GM19238 (cell line): ENCODE results near the gene BMI1.
"Not testable (repeated sequence)": the region's sequence is repeated elsewhere in the genome, so short reads cannot be mapped to it uniquely, and the experiment has no call there.

Source experiments
- DNase-seq: peaks from one replicate; pipeline ENCODE4 v3.0.0; 2011; ENCODE audit warnings: low spot score; ENCODE audit not compliant: insufficient read length

Gene BMI1

DNA sequence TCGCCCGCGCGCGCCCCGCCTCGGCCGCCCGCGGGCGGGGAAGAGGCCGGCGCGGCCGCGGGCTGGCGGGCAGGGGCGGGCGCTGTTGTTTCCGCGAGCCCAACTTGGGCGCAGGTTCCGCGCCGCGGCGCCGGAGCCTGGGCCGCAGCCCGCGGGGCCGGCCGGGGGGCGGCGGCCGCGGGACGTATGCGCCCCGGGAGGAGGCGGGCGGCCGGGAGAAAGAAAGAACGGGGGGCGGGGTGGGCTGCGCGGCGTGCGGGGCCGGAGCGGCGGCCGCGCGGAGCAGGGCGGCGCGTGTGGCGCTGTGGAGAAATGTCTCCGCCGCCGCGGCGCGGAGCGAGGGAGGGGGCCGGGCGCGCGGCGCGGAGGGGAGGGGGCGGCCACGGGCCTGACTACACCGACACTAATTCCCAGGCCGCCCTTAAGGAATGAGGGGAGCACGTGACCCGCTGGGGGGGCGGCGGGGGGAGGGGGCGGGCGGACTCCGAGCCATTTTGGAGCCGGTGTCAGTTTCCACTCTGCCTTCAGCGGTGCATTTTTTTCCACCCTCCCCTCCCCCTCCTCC, at the start of gene BMI1:
Gene BMI1 (plus strand): TSS at position 509 of the 565 bp plus-strand sequence. CDS start 5,351 bp downstream, outside the sequence.
- DNase-seq: peak; percentile 62

GRCh38 chr10:22271786-22272185, 49.1 kb upstream of the BMI1 start:
- DNase-seq: no peak

DNA sequence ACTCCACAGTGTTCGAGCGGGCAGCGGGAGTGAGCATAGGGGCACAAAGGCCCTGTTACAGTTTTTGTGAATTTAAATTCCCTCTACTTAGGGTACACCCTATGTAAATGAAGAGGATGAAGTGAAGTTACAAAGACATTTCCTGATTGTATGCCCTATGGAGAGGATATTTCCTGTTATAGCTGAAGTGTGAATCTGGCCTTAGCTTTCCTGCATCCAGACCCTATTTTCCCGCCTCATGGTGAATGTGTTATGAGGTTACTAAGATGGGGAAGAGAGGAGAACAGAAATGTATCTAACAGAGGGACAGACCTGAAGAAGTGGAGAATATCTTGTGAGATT, 42.5 kb upstream of the BMI1 start:
- DNase-seq: no peak

DNA sequence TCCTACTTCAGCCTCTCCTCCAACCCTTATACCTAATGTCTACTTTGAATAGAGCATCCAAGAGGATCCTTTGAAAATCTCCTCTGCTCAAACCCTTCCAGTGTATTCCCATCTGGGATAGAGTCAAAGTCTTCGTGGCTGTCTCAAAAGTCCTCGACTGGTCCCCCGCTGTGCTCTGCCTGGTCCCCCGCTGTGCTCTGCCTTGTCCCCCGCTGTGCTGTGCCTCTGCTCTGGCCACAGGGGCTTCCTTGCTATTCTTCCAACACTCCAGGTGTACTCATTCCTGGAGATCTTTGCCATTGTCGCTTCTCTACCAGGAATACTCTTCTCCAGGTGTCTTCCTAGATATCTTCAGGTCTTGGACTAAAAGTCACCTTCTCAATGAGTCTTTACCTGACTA, 40.8 kb upstream of the BMI1 start:
- no peak for DNase-seq

DNA sequence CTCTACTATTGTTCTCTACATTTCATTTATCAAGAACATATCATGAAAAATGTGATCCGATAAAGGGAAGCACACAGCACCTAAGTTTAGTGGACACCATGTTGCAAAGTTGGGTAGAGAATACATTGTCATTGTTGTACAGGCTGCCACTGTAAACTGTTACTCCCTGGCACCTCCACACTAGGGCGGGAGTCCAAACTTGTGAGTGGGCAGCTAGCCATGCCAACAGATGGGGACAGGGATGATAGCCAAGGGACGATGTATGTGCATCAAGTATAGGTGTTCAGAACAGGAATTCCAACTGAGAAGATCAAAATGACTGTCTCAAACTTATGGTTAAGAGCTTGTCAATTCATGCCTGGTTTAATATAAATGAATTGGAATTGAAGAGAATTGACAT, 35.8 kb upstream of the BMI1 start:
- no peak for DNase-seq

GRCh38 chr10:22293747-22294404, 27.0 kb upstream of the BMI1 start:
- DNase-seq: no peak

DNA sequence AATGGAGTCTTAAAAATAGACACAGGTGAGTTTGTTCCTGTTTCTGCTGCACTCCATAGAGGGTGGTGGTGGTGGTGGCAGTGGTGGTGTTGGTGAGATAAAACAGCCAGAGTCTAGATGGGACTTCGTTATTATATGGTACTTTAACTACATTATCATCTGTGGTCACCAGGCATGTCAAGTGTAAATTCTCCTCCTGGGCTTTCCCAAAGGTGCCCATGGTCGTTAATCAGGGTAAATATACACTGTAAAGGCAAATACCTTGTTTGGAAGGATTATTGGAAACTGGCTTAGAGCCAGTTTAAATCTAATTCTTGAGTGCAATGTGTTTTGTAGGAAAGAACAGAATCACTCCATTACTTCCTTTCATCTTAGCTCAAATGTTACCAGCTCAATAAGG, 26.2 kb upstream of the BMI1 start:
- no peak for DNase-seq

DNA sequence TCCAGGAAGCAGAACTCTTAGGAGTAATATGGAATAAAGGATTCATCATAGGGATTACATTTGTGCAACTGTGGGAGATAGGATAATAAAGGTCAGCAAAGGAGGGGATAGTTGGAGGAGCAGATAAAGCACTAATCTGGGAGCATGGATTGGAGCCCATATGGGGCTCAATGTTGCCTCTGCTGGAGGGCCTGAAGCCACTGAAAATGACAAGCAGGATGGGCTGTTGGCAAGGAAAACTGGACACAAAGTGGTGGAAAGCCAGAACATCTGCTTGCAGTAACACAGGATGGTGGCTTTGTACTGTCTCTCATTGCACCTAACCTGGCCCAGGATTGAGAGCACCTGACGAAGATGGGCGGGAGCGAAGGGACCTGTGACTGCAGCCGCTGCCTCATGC, 19.7 kb upstream of the BMI1 start:
- no peak for DNase-seq

DNA sequence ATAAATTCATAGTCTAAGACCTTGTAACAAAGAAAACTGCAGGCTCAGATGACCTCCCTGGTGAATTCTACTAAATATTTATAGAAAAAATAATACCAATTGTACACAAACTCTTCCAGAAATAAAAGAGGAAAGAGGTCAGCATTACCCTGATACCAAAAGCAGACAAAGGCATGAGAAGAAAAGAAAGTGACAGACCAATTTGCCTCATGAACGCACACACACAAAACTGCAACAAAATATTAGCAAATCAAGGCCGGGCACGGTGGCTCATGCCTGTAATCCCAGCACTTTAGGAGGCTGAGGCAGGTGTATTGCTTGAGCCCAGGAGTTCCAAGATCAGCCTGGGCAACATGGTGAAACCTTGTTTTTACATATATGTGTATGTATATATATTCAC, 17.4 kb upstream of the BMI1 start:
- no peak for DNase-seq

DNA sequence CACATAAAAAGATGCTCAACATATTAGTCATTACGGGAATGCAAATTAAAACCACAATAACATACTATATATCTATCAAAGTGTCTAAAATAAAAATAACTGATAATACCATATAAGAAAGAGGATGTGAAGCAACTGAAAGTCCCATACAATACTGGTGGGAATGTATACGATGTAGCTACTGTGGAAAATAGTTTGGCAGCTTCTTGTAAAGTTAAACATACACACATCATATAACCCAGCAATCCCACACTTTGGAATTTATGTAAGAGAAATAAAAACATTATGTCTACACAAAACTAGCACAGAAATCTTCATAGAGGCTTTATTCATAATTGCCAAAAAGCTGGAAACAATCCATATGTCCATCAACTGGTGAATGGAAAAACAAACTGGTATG, 15.2 kb upstream of the BMI1 start:
- DNase-seq: no peak

GRCh38 chr10:22308390-22308789, 12.5 kb upstream of the BMI1 start:
- DNase-seq: no peak

DNA sequence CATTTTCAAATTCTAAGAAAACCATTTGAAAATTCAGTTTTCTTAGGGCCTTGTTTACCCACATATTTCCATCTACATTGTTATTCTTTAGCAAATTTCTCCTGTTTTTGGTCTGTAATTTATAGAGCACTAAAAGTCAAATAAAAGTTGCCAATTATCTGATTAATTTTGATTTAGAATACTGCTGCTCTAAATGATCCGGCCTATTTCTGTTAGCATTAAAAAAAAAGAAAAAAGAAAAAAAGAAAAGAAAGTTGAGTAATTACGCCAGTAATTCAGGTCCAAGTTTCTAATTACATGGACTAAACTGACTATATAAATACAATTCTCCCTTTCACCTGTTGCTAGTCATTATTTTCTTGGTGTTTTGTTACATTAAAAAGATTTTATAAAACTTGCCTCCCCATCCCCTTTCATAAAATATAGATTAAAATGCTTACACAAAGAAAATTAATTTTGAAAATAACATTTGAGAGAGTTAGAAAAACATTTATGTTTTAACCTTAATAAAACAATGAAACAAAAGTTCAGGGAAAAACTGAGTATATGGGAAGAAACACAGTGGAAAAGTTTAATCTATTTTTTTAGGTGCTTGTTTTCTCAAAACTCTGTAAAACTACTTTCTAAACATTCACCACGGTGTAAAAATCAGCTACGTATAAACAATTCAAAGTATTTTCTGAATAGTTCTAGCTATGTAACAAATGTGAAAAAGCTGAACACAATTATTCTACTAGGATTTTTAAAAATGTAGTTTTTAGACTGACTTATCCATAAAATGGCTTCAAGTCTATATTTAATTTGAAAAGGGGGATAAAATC, 11.5 kb upstream of the BMI1 start:
- DNase-seq: no peak

DNA sequence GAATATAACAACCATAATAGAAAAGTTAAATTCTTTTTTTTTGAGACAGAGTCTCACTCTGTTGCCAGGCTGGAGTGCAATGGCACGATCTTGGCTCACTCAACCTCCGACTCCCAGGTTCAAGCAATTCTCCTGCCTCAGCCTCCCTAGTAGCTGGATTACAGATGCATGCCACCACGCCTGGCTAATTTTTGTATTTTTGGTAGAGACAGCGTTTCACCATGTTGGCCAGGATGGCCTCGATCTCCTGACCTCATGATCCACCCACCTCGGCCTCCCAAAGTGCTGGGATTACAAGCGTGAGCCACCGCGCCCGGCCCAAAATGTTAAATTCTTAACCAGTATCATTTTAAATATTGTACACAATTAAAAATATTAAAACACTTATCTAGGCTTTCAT, 10.9 kb upstream of the BMI1 start:
- not testable (repeated sequence) for DNase-seq

DNA sequence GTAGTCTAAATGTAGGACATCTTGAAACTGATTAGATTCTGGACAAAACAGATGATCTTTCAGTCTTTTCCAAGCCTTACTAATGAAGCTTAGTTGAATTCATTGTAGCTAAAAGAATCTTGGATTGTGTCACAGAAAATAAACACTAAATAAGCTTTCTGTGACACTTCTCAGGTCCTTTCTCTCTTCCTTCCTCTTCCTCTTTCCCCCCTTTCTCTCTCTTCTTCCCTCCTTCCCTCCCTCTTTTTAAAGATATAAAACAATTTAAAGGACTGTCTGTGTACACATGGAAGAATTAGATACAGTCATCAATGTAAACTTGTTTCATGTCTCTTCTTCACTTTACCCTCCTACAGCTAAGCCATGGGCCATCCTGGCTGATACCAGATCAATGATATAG, 10.0 kb upstream of the BMI1 start:
- no peak for DNase-seq

DNA sequence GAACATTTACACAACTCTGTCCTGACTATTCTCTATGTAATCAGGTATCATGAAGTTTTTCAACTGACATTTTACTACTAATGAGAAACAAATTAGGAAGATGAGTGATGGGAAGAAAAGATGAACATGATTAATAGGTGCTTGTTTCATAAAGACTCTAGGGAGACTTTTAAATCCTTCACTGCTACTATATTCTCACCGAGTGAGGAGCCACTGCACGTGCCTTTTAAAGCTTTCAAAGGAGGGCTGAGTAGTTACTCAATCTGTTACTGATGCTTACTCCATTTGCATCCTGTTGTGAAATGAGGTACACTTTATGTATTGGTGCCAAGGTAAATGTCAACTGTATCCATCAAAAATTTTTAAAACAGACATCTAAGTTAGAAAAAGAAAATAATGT, 6.0 kb upstream of the BMI1 start:
- no peak for DNase-seq

GRCh38 chr10:22315455-22316285, 5.2 kb upstream of the BMI1 start:
- no peak for DNase-seq

- peak; percentile 63 for DNase-seq
Observed at GRCh38 chr10:22316286-22317075, 4.4 kb upstream of the BMI1 start, which contains the start of gene COMMD3. TSS of gene COMMD3 (plus strand) at chr10:22316388. CDS start at chr10:22316418, 30 bp downstream.

DNA sequence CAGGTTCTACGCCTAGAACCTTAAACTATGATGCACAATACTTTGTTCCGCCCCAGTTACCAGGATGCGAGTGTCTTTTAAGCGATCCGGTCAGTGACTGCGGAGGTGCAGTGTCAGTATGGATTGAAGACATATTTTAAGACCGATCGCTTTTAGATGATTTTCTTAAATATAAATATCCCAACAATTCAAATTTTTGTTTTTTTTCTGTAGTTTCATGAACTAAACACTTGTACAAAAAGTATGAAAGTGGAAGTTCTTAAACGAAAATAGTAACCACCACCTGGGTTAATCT, 3.9 kb upstream of the BMI1 start:
- DNase-seq: no peak

- no peak for DNase-seq
Observed at GRCh38 chr10:22317771-22318565, 2.9 kb upstream of the BMI1 start.

DNA sequence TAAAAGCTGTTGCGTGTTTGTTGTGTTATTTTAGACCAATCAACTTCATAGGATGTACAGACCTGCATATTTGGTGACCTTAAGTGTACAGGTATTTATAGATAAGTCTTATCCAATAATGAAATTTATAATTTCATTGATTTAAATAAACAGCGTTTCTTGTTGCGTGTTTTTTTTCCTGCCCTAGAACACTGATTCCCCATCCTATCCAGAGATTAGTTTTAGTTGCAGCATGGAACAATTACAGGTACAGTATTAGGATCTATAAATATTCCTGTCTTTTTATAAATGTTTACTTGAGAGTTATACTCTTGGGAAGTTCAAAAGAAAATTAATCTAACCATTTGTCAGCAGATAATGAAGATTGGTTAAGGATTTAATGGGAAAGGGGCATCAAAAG, 2.1 kb upstream of the BMI1 start:
- no peak for DNase-seq
